GM12878 (cell line): ENCODE measurements around the gene CITED2. TPM values are rescaled to one million over a fixed set of nuclear protein-coding genes. Genes with fewer than 3 reads are reported as not detected.

Source experiments
- ATAC-seq: fragments of 200-7000 bp; cut with Tn5 transposase; 3 replicates; pipeline ENCODE4 v1.9.1; 2020; ENCODE audit warnings: mild to moderate bottlenecking, moderate library complexity
- BruUV-seq: library from RNA; stranded (reverse); fragments of 400-500 nt; replicated peaks from 2 replicates; lab custom pipeline; 2021; lab: Mats Ljungman, UMichigan
- CTCF ChIA-PET: fragments of 300-600 bp; sonication (Branson Sonifier 250); formaldehyde crosslinking; extraction: SDS; loops from one replicate; lab custom pipeline; 2021; ENCODE audit warnings: inconsistent platforms; lab: Yijun Ruan, JAX
- POLR2A ChIA-PET: fragments of 350-600 bp; formaldehyde crosslinking; extraction: SDS; loops from one replicate; lab custom pipeline; 2021; ENCODE audit warnings: inconsistent platforms; lab: Charles Lee
- RAD21 ChIA-PET: fragments of 300-600 bp; sonication (Branson Sonifier 250); formaldehyde crosslinking; loops from one replicate; lab custom pipeline; 2023; ENCODE audit warnings: antibody characterized with exemption; ENCODE audit not compliant: unreplicated experiment; lab: Charles Lee
- SMC1A ChIA-PET: fragments of 300-600 bp; sonication (Branson Sonifier 250); formaldehyde crosslinking; loops from one replicate; lab custom pipeline; 2023; ENCODE audit not compliant: unreplicated experiment, uncharacterized antibody; lab: Charles Lee
- DNase-seq: peaks from one replicate; pipeline ENCODE4 v3.0.0-alpha.2; 2011; ENCODE audit warnings: low read depth, low spot score
- FAIRE-seq: peaks from 3 replicates; lab custom pipeline; 2011; peaks lifted over from hg19 to GRCh38; lab: Jason Lieb, UNC
- H2AFZ ChIP-seq: 2 replicates; pipeline ENCODE4 v1.6.0; 2011; ENCODE audit warnings: low read depth, low read length, control low read depth; ENCODE audit not compliant: control insufficient read depth
- H3K27ac ChIP-seq: 2 replicates; pipeline ENCODE4 v1.5.1; 2011; ENCODE audit warnings: control low read depth; ENCODE audit not compliant: control insufficient read depth, insufficient read depth
- H3K27me3 ChIP-seq, 2 experiments: replicated peaks in 1 of 2; 2 replicates each; pipeline versions ENCODE4 v1.6.0 to v1.6.1; 2011; ENCODE audit warnings: low read length in 1 of 2; ENCODE audit not compliant: control insufficient read depth in 2 of 2, insufficient read depth in 2 of 2
- H3K36me3 ChIP-seq, 2 experiments: 2 replicates each; pipeline ENCODE4 v1.5.1; 2011; ENCODE audit warnings: low read length in 1 of 2; ENCODE audit not compliant: control insufficient read depth in 2 of 2, insufficient read depth in 2 of 2
- H3K4me1 ChIP-seq: 2 replicates; pipeline ENCODE4 v1.6.1; 2011; ENCODE audit warnings: mild to moderate bottlenecking, low read length, moderate library complexity, mixed read lengths; ENCODE audit not compliant: control insufficient read depth, insufficient read depth
- H3K4me2 ChIP-seq: 2 replicates; pipeline ENCODE4 v1.6.0; 2011; ENCODE audit warnings: control low read depth; ENCODE audit not compliant: control insufficient read depth, insufficient read depth
- H3K4me3 ChIP-seq: fragments of 200-600 bp; sonication (generic); 2 replicates; pipeline ENCODE4 v1.5.1; 2016
- H3K79me2 ChIP-seq: 2 replicates; pipeline ENCODE4 v1.6.0; 2011; ENCODE audit warnings: low read length; ENCODE audit not compliant: control insufficient read depth, insufficient read depth
- H3K9ac ChIP-seq: 2 replicates; pipeline ENCODE4 v1.8.0; 2011; ENCODE audit warnings: low read length, control low read depth, mixed read lengths; ENCODE audit not compliant: control insufficient read depth, insufficient read depth
- H3K9me3 ChIP-seq: replicated peaks from 3 replicates; pipeline ENCODE4 v1.5.1; 2011; ENCODE audit warnings: mild to moderate bottlenecking, low read length; ENCODE audit not compliant: control insufficient read depth, insufficient read depth
- H4K20me1 ChIP-seq: 2 replicates; pipeline ENCODE4 v1.6.0; 2011; ENCODE audit not compliant: control insufficient read depth, insufficient read depth
- BCL3 ChIP-seq: IDR thresholded peaks from 2 replicates; pipeline ENCODE4 v1.6.1; 2011; ENCODE audit warnings: borderline replicate concordance, low read depth, mild to moderate bottlenecking, moderate library complexity, low read length; ENCODE audit not compliant: insufficient read depth, poor library complexity, severe bottlenecking
- IKZF2 ChIP-seq, 2 experiments: fragments of 450-650 bp; IDR thresholded peaks; 2 replicates each; pipeline ENCODE4 v1.6.1; 2017; ENCODE audit warnings: mild to moderate bottlenecking in 2 of 2, moderate library complexity in 2 of 2
- IRF3 ChIP-seq: fragments of 450-650 bp; IDR thresholded peaks from 2 replicates; pipeline ENCODE4 v1.6.1; 2014; ENCODE audit warnings: mild to moderate bottlenecking
- IRF5 ChIP-seq: fragments of 450-650 bp; IDR thresholded peaks from 2 replicates; pipeline ENCODE4 v1.6.1; 2017; ENCODE audit warnings: borderline replicate concordance
- MEF2B ChIP-seq: fragments of 450-650 bp; IDR thresholded peaks from 2 replicates; pipeline ENCODE4 v1.6.1; 2018; ENCODE audit warnings: mild to moderate bottlenecking, moderate library complexity; ENCODE audit not compliant: partially characterized antibody, poor library complexity, severe bottlenecking
- POLR2A ChIP-seq: IDR thresholded peaks from 2 replicates; pipeline ENCODE4 v1.6.1; 2011; ENCODE audit warnings: low read depth, mild to moderate bottlenecking, low read length
- POLR2AphosphoS2 ChIP-seq: IDR thresholded peaks from 2 replicates; pipeline ENCODE4 v1.6.1; 2011; ENCODE audit warnings: low read depth, mild to moderate bottlenecking, low read length, improper control_type of control experiment, moderate library complexity
- RELA ChIP-seq: fragments of 450-650 bp; IDR thresholded peaks from 2 replicates; pipeline ENCODE4 v1.8.0; 2014; ENCODE audit warnings: borderline replicate concordance; ENCODE audit not compliant: partially characterized antibody
- SPI1 ChIP-seq: IDR thresholded peaks from 2 replicates; pipeline ENCODE4 v1.6.1; 2011; ENCODE audit warnings: low read depth, mild to moderate bottlenecking, low read length, moderate library complexity, borderline replicate concordance; ENCODE audit not compliant: insufficient read depth
- WRNIP1 ChIP-seq: IDR thresholded peaks from 2 replicates; pipeline ENCODE4 v1.6.1; 2011; ENCODE audit warnings: low read depth, low read length, improper control_type of control experiment, borderline replicate concordance
- YY1 ChIP-seq: IDR thresholded peaks from 2 replicates; pipeline ENCODE4 v1.6.1; 2011; ENCODE audit warnings: low read depth, mild to moderate bottlenecking, low read length
- ZNF687 ChIP-seq: fragments of 450-650 bp; IDR thresholded peaks from 2 replicates; pipeline ENCODE4 v1.6.1; 2017; ENCODE audit warnings: mild to moderate bottlenecking, moderate library complexity
- WGBS: methylation state at CpG from one replicate; pipeline ENCODE4 v1.1.6; 2016; ENCODE audit warnings: low lambda C conversion rate; ENCODE audit not compliant: insufficient replicate concordance, insufficient coverage; ENCODE audit errors: missing lambda C conversion rate; 5-methylcytosine and 5-hydroxymethylcytosine counted together
- in situ Hi-C: fragments of 300-500 bp; cut with MboI; formaldehyde crosslinking; loops from 9 replicates; pipeline ENCODE4 v1.14.3; 2018; ENCODE audit warnings: mixed read lengths
- intact Hi-C: fragments of 100-400 bp; cut with micrococcal nuclease; formaldehyde crosslinking; loops from one replicate; pipeline ENCODE4 v1.14.2; 2022; ENCODE audit not compliant: unreplicated experiment
- polyA plus RNA-seq, 11 experiments: library from polyadenylated mRNA; depleted of rRNA in 4 of 11; unstranded in 6 of 11; stranded (reverse) in 5 of 11; fragments of >200 nt; fragmentation: Nextera tagmentation in 4 of 11; fragmentation: Illumina TruSeq in 1 of 11; extraction: Ambion mirVana in 4 of 11; extraction: Trizol in 1 of 11; gene quantifications; 1 replicate in 1 of 11; 2 replicates in 10 of 11; pipeline versions ENCODE4 v1.2.1 to v1.2.3, GENCODE V29; 2011 to 2016; ENCODE audit warnings: inconsistent platforms in 2 of 11, missing spikeins in 2 of 11, low read depth in 1 of 11
- total RNA-seq, 4 experiments: library from RNA; depleted of rRNA in 3 of 4; stranded (reverse); fragments of >200 nt in 3 of 4; fragmentation: Illumina TruSeq in 1 of 4; extraction: Trizol in 1 of 4; gene quantifications; 2 replicates each; pipeline versions ENCODE4 v1.2.1 to v1.2.3, GENCODE V29; 2013 to 2021

CITED2 gene
- total and polyA plus RNA-seq, 10 of the 15 experiments (the other 5 are each of a cell fraction or from before 2014, with no cell fraction given), result 0.08 to 20.0 (median 7.3) TPM

GRCh38 chr6:139334806-139335446, 39.5 kb downstream of the CITED2 start:
- H2AFZ ChIP-seq, result no peak overlapping the region
- SMC1A ChIA-PET, result interaction anchor here (1.3 to 6.7 kb wide), 6 partner anchors 9 to 115 kb away, joined by 3 to 50 read pairs (median 11); partner anchors contain the start of gene TXLNB

More at GRCh38 chr6:139334806-139335446, 39.5 kb downstream of the CITED2 start:
- TF ChIP-seq IKZF2 (IDR thresholded peaks at IDR 0.05) (no peak), YY1 (no peak), WRNIP1 (no peak), RELA (no peak), POLR2A (no peak), MEF2B (no peak), BCL3 (no peak), SPI1 (no peak), POLR2AphosphoS2 (no peak), IRF5 (no peak), IRF3 (no peak), ZNF687 (no peak)
- Histone ChIP-seq H3K36me3 (no peaks in the 10 kb centered on the region), H3K79me2 (no peaks in the 10 kb centered on the region), H3K4me3 (no peak overlapping the region), H3K4me2 (no peak overlapping the region), H3K27me3 (no peaks in the 10 kb centered on the region), H3K4me1 (peaks cover 7% of the 10 kb centered on the region; the same call in 1 of the 2 replicates), H3K9me3 (no peaks in the 10 kb centered on the region), H3K9ac (no peak overlapping the region), H4K20me1 (no peaks in the 10 kb centered on the region), H3K27ac (no peak overlapping the region)
- intact Hi-C loops (no loop called here), in situ Hi-C loops (no loop called here)
- WGBS, result 83% methylated on average over 5 of the region's 5 CpGs
- DNase-seq (no peak), ATAC-seq (no peak), FAIRE-seq (no peak)
- ChIA-PET POLR2A (interaction anchor here (1.0 to 2.3 kb wide), 3 partner anchors 9 to 65 kb away, joined by 3 to 17 read pairs (median 4); no protein-coding TSS in a partner anchor), RAD21 (interaction anchor here (1.2 to 3.7 kb wide), 5 partner anchors 8 to 116 kb away, joined by 3 to 20 read pairs (median 10); partner anchors contain the start of gene TXLNB), CTCF (interaction anchor here (1.0 to 2.8 kb wide), 8 partner anchors 8 to 116 kb away, joined by 3 to 14 read pairs (median 4); no protein-coding TSS in a partner anchor)
- BruUV-seq, result no TSS peak
